Measurements from ENCODE around the gene ATXN1.
"Not testable (repeated sequence)": the region's sequence is repeated elsewhere in the genome, so short reads cannot be mapped to it uniquely, and the experiment has no call there.

The ATXN1 gene

DNA sequence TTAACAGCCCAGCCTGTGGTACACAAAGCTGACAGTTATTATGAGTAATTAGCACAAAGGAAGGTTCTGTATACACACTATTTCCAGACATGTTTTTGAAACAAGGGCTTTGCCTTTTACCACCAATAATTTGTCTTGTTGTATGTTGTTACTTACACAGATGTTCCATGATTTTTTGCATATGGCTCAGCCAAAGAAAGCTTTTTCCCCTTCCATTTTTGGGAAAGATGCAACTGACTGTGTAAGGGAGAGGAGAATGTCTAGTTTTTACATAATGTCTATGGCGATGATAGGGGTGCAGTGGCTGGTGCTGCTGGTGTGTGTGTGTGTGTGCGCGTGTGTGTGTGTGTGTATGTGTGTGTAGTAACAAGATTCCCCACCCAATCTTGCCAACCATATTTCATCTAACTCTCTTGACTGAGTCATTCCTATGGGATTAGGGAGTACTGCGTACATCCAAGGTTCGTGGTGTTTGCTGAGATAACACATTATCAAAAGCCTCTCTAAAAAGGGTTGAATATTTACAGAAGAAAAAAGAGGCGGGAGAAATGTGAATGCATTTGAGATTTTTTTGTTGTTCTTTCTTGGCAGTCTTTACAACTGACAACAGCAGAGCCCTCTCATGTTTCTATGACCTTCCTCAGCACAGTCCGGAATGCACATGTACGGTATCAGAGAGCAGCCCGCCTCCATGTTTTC, 330.7 kb downstream of the ATXN1 start:
- no peak for DNase-seq

- DNase-seq: no peak
Measured at GRCh38 chr6:16429669-16430068, 331.6 kb downstream of the ATXN1 start.

DNA sequence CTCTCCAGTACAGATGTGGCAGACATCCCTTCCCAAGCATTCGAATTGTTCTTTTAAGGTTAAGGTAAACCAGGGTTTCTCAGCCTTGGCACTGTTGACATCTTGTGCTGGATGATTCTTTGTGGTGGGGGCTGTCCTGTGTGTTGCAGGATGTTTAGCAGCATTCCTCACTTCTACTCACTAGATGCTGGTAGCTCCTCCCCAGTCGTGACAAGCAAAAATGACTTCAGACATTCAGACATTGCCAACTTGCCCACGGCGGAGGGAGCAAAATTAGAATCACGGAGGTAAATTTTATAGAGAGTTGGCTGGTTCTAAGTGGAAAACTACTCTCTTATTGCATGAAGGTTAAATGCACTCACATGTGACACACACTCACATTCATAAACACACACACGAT, 334.1 kb downstream of the ATXN1 start:
- no peak for DNase-seq

GRCh38 chr6:16425881-16426615, 335.2 kb downstream of the ATXN1 start:
- DNase-seq: no peak

GRCh38 chr6:16421462-16421960, 339.7 kb downstream of the ATXN1 start:
- no peak for DNase-seq

- peak; percentile 50 for DNase-seq
Measured at GRCh38 chr6:16420715-16421461, 340.4 kb downstream of the ATXN1 start.

GRCh38 chr6:16420337-16420714, 340.9 kb downstream of the ATXN1 start:
- no peak for DNase-seq

GRCh38 chr6:16419636-16420336, 341.5 kb downstream of the ATXN1 start:
- DNase-seq: no peak

DNA sequence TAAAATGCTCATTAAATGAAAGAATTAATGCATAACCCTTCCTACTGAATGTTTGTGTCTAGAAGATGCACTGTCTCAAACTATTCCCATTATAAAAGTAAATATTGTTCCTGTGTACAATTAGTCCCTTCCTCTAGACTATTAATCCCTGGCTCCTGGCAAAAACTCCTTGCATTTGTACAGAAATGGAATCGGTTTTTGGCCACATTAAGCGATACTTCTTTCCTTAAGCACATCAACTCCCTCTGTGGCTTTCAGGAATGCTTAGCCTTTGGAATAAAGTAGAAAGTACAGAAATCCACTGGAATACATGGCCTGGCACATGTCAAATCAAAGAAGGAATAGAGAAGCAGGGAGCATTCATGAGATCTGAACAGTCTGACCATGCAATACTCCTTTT, 343.1 kb downstream of the ATXN1 start:
- no peak for DNase-seq

DNA sequence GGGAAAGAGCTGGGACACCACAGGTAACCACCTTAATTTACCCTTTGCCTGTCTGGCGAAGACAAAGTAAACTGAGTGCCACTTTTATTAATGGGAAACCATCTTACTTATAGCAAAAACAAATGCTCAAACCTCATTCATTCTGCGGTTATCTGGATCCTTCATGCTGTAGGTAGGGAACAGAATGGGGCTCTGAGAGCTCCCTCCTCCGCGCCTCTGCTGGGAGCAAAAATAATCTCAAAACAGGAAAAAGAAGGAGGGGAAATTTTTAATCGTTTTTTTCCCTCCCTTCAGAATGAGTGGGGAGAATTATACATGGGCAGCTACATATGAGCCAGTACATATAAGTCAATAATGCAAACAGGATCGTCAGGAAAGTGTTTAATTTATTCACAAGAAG, 345.6 kb downstream of the ATXN1 start:
- no peak for DNase-seq

- DNase-seq: no peak
Measured at GRCh38 chr6:16414205-16414604, 347.1 kb downstream of the ATXN1 start.

GRCh38 chr6:16413399-16413798, 347.9 kb downstream of the ATXN1 start:
- DNase-seq: no peak

GRCh38 chr6:16412982-16413381, 348.3 kb downstream of the ATXN1 start:
- no peak for DNase-seq

DNA sequence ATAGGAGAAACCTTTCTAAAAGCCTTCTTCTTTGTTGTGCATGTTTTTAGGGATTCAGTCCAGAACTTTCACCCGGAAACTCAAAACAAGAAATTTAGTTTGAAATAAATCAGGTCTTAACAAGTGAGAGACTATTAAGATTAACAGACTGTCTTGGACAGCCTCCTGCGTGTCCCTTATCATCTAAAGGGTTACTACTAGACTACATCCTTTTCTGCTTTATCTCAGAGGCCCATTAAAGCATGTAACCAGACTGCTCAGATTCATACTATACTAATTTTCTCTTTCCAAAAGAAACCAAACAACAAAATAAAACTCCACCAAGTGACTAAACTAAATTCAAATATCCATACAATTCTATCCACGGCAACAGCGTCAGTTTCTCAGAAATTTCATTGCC, 349.1 kb downstream of the ATXN1 start:
- no peak for DNase-seq

- peak; percentile 70 for DNase-seq
Measured at GRCh38 chr6:16409531-16410441, 351.5 kb downstream of the ATXN1 start.

DNA sequence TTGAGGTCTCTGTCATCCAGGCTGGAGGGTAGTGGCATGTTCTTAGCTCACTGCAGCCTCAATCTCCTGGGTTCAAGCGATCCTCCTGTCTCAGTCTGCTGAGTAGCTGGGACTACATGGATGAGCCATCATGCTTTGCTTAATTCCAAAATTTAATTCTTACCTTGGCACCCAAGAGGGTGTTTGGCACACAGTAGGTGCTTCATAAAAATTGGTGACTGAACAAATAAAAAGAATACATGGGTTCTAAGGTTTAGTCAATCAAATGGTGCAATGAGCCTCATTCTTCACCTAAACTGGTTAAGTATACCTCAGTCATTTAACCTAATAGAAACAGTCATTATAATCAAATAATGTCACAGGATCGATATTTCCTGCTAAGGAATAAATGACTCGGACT, 352.5 kb downstream of the ATXN1 start:
- no peak for DNase-seq

GRCh38 chr6:16406966-16407365, 354.3 kb downstream of the ATXN1 start:
- DNase-seq: no peak

GRCh38 chr6:16406538-16406937, 354.7 kb downstream of the ATXN1 start:
- not testable (repeated sequence) for DNase-seq

- no peak for DNase-seq
Measured at GRCh38 chr6:16405375-16405774, 355.9 kb downstream of the ATXN1 start.

DNA sequence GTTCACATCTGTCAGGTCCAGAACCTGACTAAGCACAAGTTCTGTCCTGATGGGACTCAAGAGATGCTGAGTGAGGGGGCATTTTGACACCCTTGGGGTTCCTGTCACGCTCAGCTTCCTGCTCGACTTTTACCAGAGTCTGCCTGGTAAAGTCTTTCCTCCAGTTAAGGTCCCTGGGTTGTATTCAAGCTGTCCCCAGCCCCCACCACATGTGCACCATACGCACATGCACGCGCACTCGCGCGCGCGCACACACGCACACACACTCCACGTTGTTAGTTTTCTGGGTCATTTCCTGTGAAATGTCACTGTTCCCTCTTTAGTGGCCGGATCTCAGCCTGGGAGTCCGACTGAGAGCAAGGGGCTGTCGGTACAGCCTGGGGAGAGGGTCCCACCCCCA, 356.8 kb downstream of the ATXN1 start:
- DNase-seq: no peak

DNA sequence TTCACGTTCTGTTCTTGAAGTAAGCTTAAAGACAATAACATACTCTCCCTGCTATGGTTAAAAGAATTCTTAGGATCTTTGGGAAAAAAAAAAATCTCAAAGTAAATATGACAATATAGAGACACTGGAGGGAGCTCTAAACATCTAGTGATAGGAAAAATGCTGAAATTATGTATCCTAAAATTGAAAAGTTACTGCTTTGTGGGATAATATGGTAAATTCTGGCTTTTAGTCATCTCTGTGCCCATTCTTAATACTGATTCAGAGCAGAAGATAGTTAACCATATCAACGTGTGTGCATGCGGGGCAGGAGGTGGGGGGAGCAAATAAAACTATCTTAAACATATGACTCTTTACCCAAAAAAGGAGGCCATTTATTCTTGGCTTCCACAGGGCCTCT, 357.4 kb downstream of the ATXN1 start:
- DNase-seq: no peak

DNA sequence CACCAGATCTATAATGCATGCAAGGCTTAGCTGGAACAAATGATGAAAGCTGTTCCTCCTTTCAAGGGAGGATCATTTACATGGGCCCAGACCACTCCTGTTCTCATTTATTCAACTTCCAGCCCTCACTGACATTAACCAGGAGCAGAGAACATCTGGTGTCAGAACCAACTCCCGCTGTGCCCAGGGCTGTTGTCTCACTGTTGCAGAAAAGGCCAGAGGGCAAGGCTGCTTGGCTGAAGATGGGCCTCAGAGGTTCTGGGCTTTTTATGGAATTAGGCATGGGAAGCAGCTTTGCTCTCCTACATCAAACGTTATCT, 358.7 kb downstream of the ATXN1 start:
- no peak for DNase-seq

Data from stimulated activated CD8-positive, alpha-beta memory T cell treated with anti-CD3 and anti-CD28 coated beads, Interleukin-4, amount 100 ng/mL, for 48 hours (primary cell).